HepG2 (cell line): ENCODE results near the gene NFATC1. TPM values are rescaled to one million over a fixed set of nuclear protein-coding genes. Genes with fewer than 3 reads are reported as not detected.

Experiments
- ATAC-seq: fragments of 200-7000 bp; cut with Tn5 transposase; 3 replicates; pipeline ENCODE4 v1.9.1; 2020; ENCODE audit warnings: mild to moderate bottlenecking, moderate library complexity
- BruUV-seq: library from RNA; stranded (reverse); fragments of 400-500 nt; replicated peaks from 2 replicates; lab custom pipeline; 2021; lab: Mats Ljungman, UMichigan
- CTCF ChIA-PET: fragments of 300-600 bp; formaldehyde crosslinking; extraction: SDS; loops from one replicate; lab custom pipeline; 2021; ENCODE audit warnings: low total read pairs, inconsistent platforms, low intra/inter-chr PET ratio; lab: Yijun Ruan, JAX
- POLR2A ChIA-PET: fragments of 350-600 bp; sonication (Branson Sonifier 250); formaldehyde crosslinking; loops from one replicate; lab custom pipeline; 2020; ENCODE audit warnings: antibody characterized with exemption, inconsistent platforms; lab: Yijun Ruan, JAX
- DNase-seq: peaks from one replicate; pipeline ENCODE4 v3.0.0-alpha.2; 2015; ENCODE audit warnings: low spot score
- FAIRE-seq: peaks from 3 replicates; lab custom pipeline; 2011; peaks lifted over from hg19 to GRCh38; lab: Jason Lieb, UNC
- H2AFZ ChIP-seq: one replicate; pipeline ENCODE4 v1.6.1; 2011; ENCODE audit warnings: low read length, inconsistent platforms
- H3K27ac ChIP-seq: fragments of 300-600 bp; 3 replicates; pipeline ENCODE4 v1.8.0; 2011; ENCODE audit warnings: mixed run types, mild to moderate bottlenecking, mixed read lengths, low read length, inconsistent platforms; ENCODE audit not compliant: insufficient read depth; ENCODE audit errors: extremely low read length
- H3K27me3 ChIP-seq, 2 experiments: fragments of 200-600 bp in 1 of 2; 2 replicates in 1 of 2; 3 replicates in 1 of 2; pipeline versions ENCODE4 v1.6.0 to v1.8.0; 2011; ENCODE audit warnings: low read length in 2 of 2, mild to moderate bottlenecking in 2 of 2, moderate library complexity in 2 of 2, inconsistent platforms in 1 of 2; ENCODE audit not compliant: insufficient read depth in 2 of 2, control insufficient read depth in 1 of 2
- H3K36me3 ChIP-seq, 2 experiments: fragments of 200-600 bp in 1 of 2; replicated peaks in 1 of 2; 2 replicates in 1 of 2; 3 replicates in 1 of 2; pipeline versions ENCODE4 v1.5.1 to v1.8.0; 2011; ENCODE audit warnings: low read length in 2 of 2, inconsistent platforms in 1 of 2; ENCODE audit not compliant: insufficient read depth in 2 of 2, control insufficient read depth in 1 of 2
- H3K4me1 ChIP-seq: 2 replicates; pipeline ENCODE4 v1.5.1; 2012; ENCODE audit warnings: low read length, inconsistent platforms; ENCODE audit not compliant: insufficient read depth
- H3K4me2 ChIP-seq: 2 replicates; pipeline ENCODE4 v1.6.0; 2011; ENCODE audit warnings: low read depth, low read length, inconsistent platforms
- H3K4me3 ChIP-seq, 3 experiments: fragments of 200-600 bp in 1 of 3; sonication (generic), shearing (Covaris generic) in 1 of 3; replicated peaks in 1 of 3; 2 replicates each; pipeline ENCODE4 v1.5.1; 2011 to 2016; ENCODE audit warnings: low read length in 3 of 3, inconsistent platforms in 2 of 3, low read depth in 2 of 3, mild to moderate bottlenecking in 2 of 3, control low read depth in 1 of 3, mixed read lengths in 1 of 3; ENCODE audit not compliant: insufficient read depth in 1 of 3
- H3K79me2 ChIP-seq: one replicate; pipeline ENCODE4 v1.6.1; 2011; ENCODE audit warnings: low read length, inconsistent platforms; ENCODE audit not compliant: insufficient read depth
- H3K9ac ChIP-seq: 2 replicates; pipeline ENCODE4 v1.6.0; 2011; ENCODE audit warnings: mild to moderate bottlenecking, low read depth, low read length, inconsistent platforms; ENCODE audit not compliant: insufficient read depth
- H3K9me3 ChIP-seq: 2 replicates; pipeline ENCODE4 v1.5.1; 2012; ENCODE audit warnings: mild to moderate bottlenecking, low read length
- H4K20me1 ChIP-seq: 2 replicates; pipeline ENCODE4 v1.6.0; 2011; ENCODE audit warnings: inconsistent platforms, mild to moderate bottlenecking, low read length, moderate library complexity; ENCODE audit not compliant: insufficient read depth
- DMAP1 ChIP-seq: IDR thresholded peaks from 2 replicates; pipeline ENCODE4 v1.6.1; 2016
- GFI1 ChIP-seq: sonication (generic); formaldehyde crosslinking; IDR thresholded peaks from 2 replicates; pipeline ENCODE4 v1.5.0; 2020; ENCODE audit warnings: missing genetic modification reagents, mild to moderate bottlenecking, borderline replicate concordance
- GPBP1L1 ChIP-seq: sonication (generic); formaldehyde crosslinking; IDR thresholded peaks from 2 replicates; pipeline ENCODE4 v1.5.0; 2020; ENCODE audit warnings: mild to moderate bottlenecking, missing genetic modification reagents
- KAT7 ChIP-seq: IDR thresholded peaks from 2 replicates; pipeline ENCODE4 v1.6.1; 2018; ENCODE audit warnings: borderline replicate concordance, missing compliant biosample characterization
- KLF6 ChIP-seq: IDR thresholded peaks from 2 replicates; pipeline ENCODE4 v1.8.0; 2016; ENCODE audit warnings: missing biosample characterization, missing genetic modification reagents
- MEF2D ChIP-seq: sonication (generic); formaldehyde crosslinking; IDR thresholded peaks from 2 replicates; pipeline ENCODE4 v1.5.1; 2020; ENCODE audit warnings: mild to moderate bottlenecking, missing genetic modification reagents
- NPAS2 ChIP-seq: sonication (generic); formaldehyde crosslinking; IDR thresholded peaks from 2 replicates; pipeline ENCODE4 v1.8.0; 2022; ENCODE audit warnings: mild to moderate bottlenecking, missing genetic modification reagents, borderline replicate concordance
- RBAK ChIP-seq: sonication (generic); formaldehyde crosslinking; IDR thresholded peaks from 2 replicates; pipeline ENCODE4 v1.5.1; 2020; ENCODE audit warnings: mild to moderate bottlenecking, missing genetic modification reagents
- RFX5 ChIP-seq: IDR thresholded peaks from 2 replicates; pipeline ENCODE4 v1.6.1; 2011; ENCODE audit warnings: low read depth, low read length, improper control_type of control experiment
- SALL1 ChIP-seq: sonication (generic); formaldehyde crosslinking; IDR thresholded peaks from 2 replicates; pipeline ENCODE4 v1.8.0; 2022; ENCODE audit warnings: mild to moderate bottlenecking, missing genetic modification reagents
- THAP9 ChIP-seq: sonication (generic); formaldehyde crosslinking; IDR thresholded peaks from 2 replicates; pipeline ENCODE4; 2020; ENCODE audit warnings: missing genetic modification reagents, mild to moderate bottlenecking, borderline replicate concordance
- U2AF1 ChIP-seq: fragments of 200-400 bp; formaldehyde crosslinking; optimal IDR thresholded peaks from 2 replicates; pipeline ENCODE3; 2017; ENCODE audit warnings: mild to moderate bottlenecking, low read depth, low read length
- ZBED4 ChIP-seq: sonication (generic); formaldehyde crosslinking; IDR thresholded peaks from 2 replicates; pipeline ENCODE4 v1.4.0; 2020; ENCODE audit warnings: missing genetic modification reagents, borderline replicate concordance
- ZNF124 ChIP-seq: sonication (generic); formaldehyde crosslinking; IDR thresholded peaks from 2 replicates; pipeline ENCODE4 v1.4.0; 2020; ENCODE audit warnings: missing genetic modification reagents
- ZNF513 ChIP-seq: sonication (generic); formaldehyde crosslinking; conservative IDR thresholded peaks from 2 replicates; pipeline ENCODE4 v1.5.0; 2020; ENCODE audit warnings: missing genetic modification reagents
- ZNF780A ChIP-seq: sonication (generic); formaldehyde crosslinking; IDR thresholded peaks from 2 replicates; pipeline ENCODE4 v1.8.0; 2022; ENCODE audit warnings: mild to moderate bottlenecking, missing genetic modification reagents, moderate library complexity
- ZNF790 ChIP-seq: sonication (generic); formaldehyde crosslinking; IDR thresholded peaks from 2 replicates; pipeline ENCODE4 v1.8.0; 2022; ENCODE audit warnings: missing genetic modification reagents, mild to moderate bottlenecking, borderline replicate concordance
- WGBS: methylation state at CpG from one replicate; pipeline ENCODE4 v1.1.6; 2017; ENCODE audit warnings: low lambda C conversion rate; 5-methylcytosine and 5-hydroxymethylcytosine counted together
- in situ Hi-C: cut with HindIII; loops from 2 replicates; pipeline ENCODE4 v1.10.0; 2017; ENCODE audit warnings: low pct_unique_long_range_greater_than_20kb; ENCODE audit not compliant: extremely low pct_ligation_motif_present
- intact Hi-C: fragments of 100-400 bp; cut with micrococcal nuclease; formaldehyde crosslinking; loops from one replicate; pipeline ENCODE4 v1.10.0; 2022; ENCODE audit not compliant: unreplicated experiment
- polyA plus RNA-seq, 8 experiments: library from polyadenylated mRNA; depleted of rRNA in 3 of 8; stranded (reverse) in 7 of 8; unstranded in 1 of 8; fragments of >200 nt; fragmentation: Illumina TruSeq in 4 of 8; extraction: Trizol in 4 of 8; gene quantifications; 2 replicates each; pipeline versions ENCODE4 v1.2.1 to v1.2.3, GENCODE V29; 2011 to 2016; ENCODE audit warnings: low read depth in 4 of 8, missing spikeins in 1 of 8, mixed read lengths in 1 of 8; ENCODE audit not compliant: insufficient read depth in 1 of 8
- total RNA-seq, 5 experiments: library from RNA; depleted of rRNA; stranded (reverse); fragments of >200 nt; fragmentation: Illumina TruSeq; extraction: Trizol; gene quantifications; 2 replicates each; pipeline ENCODE4 v1.2.3, GENCODE V29; 2016; ENCODE audit warnings: low read depth in 1 of 5

NFATC1 gene
- total and polyA plus RNA-seq, 2 of the 13 experiments (the other 11 are each of a cell fraction or from before 2014, with no cell fraction given): not detected

GRCh38 chr18:79545255-79545654 is 149.5 kb downstream of the NFATC1 start:
- TF ChIP-seq DMAP1 (CRISPR knock-in tag) (no peak), KLF6 (CRISPR knock-in tag) (no peak), THAP9 (CRISPR knock-in tag) (no peak), RFX5 (no peak), SALL1 (CRISPR knock-in tag) (no peak), GFI1 (CRISPR knock-in tag) (no peak), KAT7 (no peak), MEF2D (CRISPR knock-in tag) (no peak), U2AF1 (no peak), ZNF513 (no peak), ZNF124 (no peak), NPAS2 (CRISPR knock-in tag) (no peak), RBAK (CRISPR knock-in tag) (no peak), ZNF780A (no peak), ZBED4 (CRISPR knock-in tag) (no peak), ZNF790 (CRISPR knock-in tag) (no peak), GPBP1L1 (CRISPR knock-in tag) (no peak)
- H3K27me3 ChIP-seq: peaks cover 11 to 64% of the 10 kb centered on the region in 2 experiments

More at GRCh38 chr18:79545255-79545654, 149.5 kb downstream of the NFATC1 start:
- 22% methylated on average over 8 of the region's 20 CpGs for WGBS
- no peak overlapping the region for H3K27ac ChIP-seq
- DNase-seq (no peak), ATAC-seq (no peak), FAIRE-seq (no peak)
- CTCF ChIA-PET: no interaction called here
- no peak overlapping the region for H3K4me3 ChIP-seq
- H3K9ac ChIP-seq: no peak overlapping the region
- no peaks in the 10 kb centered on the region for H3K79me2 ChIP-seq
- no peak overlapping the region for H2AFZ ChIP-seq
- POLR2A ChIA-PET: no interaction called here
- H4K20me1 ChIP-seq: no peaks in the 10 kb centered on the region
- intact Hi-C loops (no loop called here), in situ Hi-C loops (no loop called here)
- peaks cover 6% of the 10 kb centered on the region; the same call in 1 of the 2 replicates for H3K9me3 ChIP-seq
- H3K4me2 ChIP-seq: no peak overlapping the region
- H3K36me3 ChIP-seq: no peaks in the 10 kb centered on the region
- no peaks in the 10 kb centered on the region for H3K4me1 ChIP-seq
- no TSS peak for BruUV-seq
